Vagina (tissue), 2 donors: ENCODE results near the gene CHRD. TPM values are rescaled to one million over a fixed set of nuclear protein-coding genes. Genes with fewer than 3 reads are reported as not detected.

Source experiments
- DNase-seq, 2 donors: peaks; one replicate each; pipeline ENCODE4 v3.0.0-alpha.2; 2017; ENCODE audit errors: extremely low spot score in 2 of 2
- H3K27ac ChIP-seq: fragments of 200-600 bp; sonication (generic); one replicate; pipeline ENCODE4 v1.5.1; 2019
- H3K27me3 ChIP-seq: fragments of 200-600 bp; sonication (generic); one replicate; pipeline ENCODE4 v1.5.1; 2019
- H3K36me3 ChIP-seq, 2 donors: fragments of 200-600 bp; sonication (generic); one replicate each; pipeline ENCODE4 v1.5.1; 2017 to 2019
- H3K4me1 ChIP-seq: fragments of 200-600 bp; sonication (generic); one replicate; pipeline ENCODE4 v1.5.1; 2019
- H3K4me3 ChIP-seq, 2 donors: fragments of 200-600 bp; sonication (generic); 1 replicate in 1 of 2; 2 replicates in 1 of 2; pipeline ENCODE4 v1.5.1; 2016 to 2019
- H3K9me3 ChIP-seq: fragments of 200-600 bp; sonication (generic); one replicate; pipeline ENCODE4 v1.5.1; 2019
- CTCF ChIP-seq, 3 experiments: fragments of 450-650 bp in 2 of 3; fragments of 200-600 bp in 1 of 3; sonication (generic) in 1 of 3; IDR thresholded peaks; one replicate each; pipeline ENCODE4 v1.5.1; 2017 to 2019; ENCODE audit warnings: antibody characterized with exemption in 3 of 3, mild to moderate bottlenecking in 2 of 3, moderate library complexity in 2 of 3
- POLR2A ChIP-seq, 2 donors: fragments of 450-650 bp; IDR thresholded peaks; one replicate each; pipeline ENCODE4 v1.6.1; 2017; ENCODE audit warnings: antibody characterized with exemption in 2 of 2, mild to moderate bottlenecking in 2 of 2, moderate library complexity in 2 of 2
- POLR2AphosphoS5 ChIP-seq, 2 donors: sonication (generic); formaldehyde crosslinking; IDR thresholded peaks; one replicate each; pipeline ENCODE4 v1.9.0; 2017; ENCODE audit warnings: antibody characterized with exemption in 2 of 2, mild to moderate bottlenecking in 2 of 2, low read depth in 1 of 2; ENCODE audit not compliant: insufficient read depth in 1 of 2
- intact Hi-C: fragments of 100-400 bp; cut with DNase I; formaldehyde crosslinking; loops from one replicate; pipeline ENCODE4 v1.15.1; 2023
- total RNA-seq: library from RNA; depleted of rRNA; stranded (reverse); fragments of >200 nt; gene quantifications from one replicate; pipeline ENCODE4 v1.2.3, GENCODE V29; 2016

CHRD gene
- total RNA-seq, 1 donor from 2014 or later = 32.7 TPM

DNA sequence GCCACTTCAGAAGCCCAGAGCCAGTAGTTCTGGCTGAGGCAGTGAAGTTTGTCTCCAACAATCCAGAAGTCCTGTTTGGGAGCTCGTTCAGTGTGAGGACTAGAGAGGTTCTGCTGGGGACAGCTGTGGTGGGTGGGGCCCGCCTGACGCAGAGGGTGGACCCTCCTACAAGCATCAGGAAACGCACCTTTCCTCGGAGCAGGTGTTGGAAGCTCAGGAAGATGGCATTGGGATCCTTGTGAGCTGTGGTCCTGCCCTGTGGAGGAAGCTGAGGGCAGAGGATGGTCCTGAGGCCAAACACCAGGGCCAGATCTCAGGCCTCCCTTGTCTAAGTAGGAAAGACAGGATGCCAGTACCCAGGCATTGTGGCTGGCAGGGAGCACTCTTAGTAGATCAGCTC is 6.9 kb upstream of the CHRD start:
- H3K27ac ChIP-seq = peak overlapping the region; percentile 67
- no peaks in the 10 kb centered on the region for H3K9me3 ChIP-seq
- TF ChIP-seq POLR2AphosphoS5 (IDR thresholded peaks at IDR 0.05; ENCODE audit: insufficient read depth in 1 of 2, low read depth in 1 of 2) (no peak), POLR2A (IDR thresholded peaks at IDR 0.05) (no peak)
- no peak for DNase-seq
- peaks cover 0 to 4% of the 10 kb centered on the region in 2 donors for H3K36me3 ChIP-seq
- no peaks in the 10 kb centered on the region for H3K27me3 ChIP-seq
- intact Hi-C loops = loop anchor here (10.0 kb wide), 1 partner anchor 142 kb away; no protein-coding TSS in a partner anchor
- no peak overlapping the region for H3K4me3 ChIP-seq
- peaks cover 42% of the 10 kb centered on the region for H3K4me1 ChIP-seq

DNA sequence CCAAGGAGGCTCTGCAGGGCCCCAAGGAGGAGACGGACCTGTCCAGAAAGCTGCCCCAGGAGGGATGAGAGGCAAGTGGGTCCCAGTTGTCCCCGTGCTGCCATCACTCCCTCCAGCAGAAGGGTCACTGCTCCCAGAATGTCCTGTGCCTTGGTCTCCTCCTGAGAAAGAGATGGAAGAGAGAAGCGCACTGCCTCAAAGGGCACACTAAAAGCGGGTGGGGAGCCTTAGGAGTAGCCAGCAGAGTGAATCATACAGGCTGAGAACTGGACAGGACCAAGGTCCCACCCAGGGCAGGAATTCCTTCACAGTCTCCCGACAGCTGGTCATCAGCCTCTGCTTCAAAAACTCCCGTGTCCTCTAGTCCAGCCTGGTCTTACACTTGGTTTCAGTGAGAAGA is 6.4 kb upstream of the CHRD start:
- H3K27me3 ChIP-seq = no peaks in the 10 kb centered on the region
- H3K36me3 ChIP-seq = no peaks in the 10 kb centered on the region
- TF ChIP-seq CTCF (IDR thresholded peaks at IDR 0.05) = no peak
- TF ChIP-seq POLR2AphosphoS5 (IDR thresholded peaks at IDR 0.05; ENCODE audit: insufficient read depth in 1 of 2, low read depth in 1 of 2) = no peak
- no peak for TF ChIP-seq POLR2A (IDR thresholded peaks at IDR 0.05)
- H3K9me3 ChIP-seq = no peaks in the 10 kb centered on the region
- intact Hi-C loops = loop anchor here (10.0 kb wide), 1 partner anchor 141 kb away; no protein-coding TSS in a partner anchor
- H3K27ac ChIP-seq = peak overlapping the region; percentile 67
- no peak overlapping the region for H3K4me3 ChIP-seq
- no peak for DNase-seq
- H3K4me1 ChIP-seq = peaks cover 45% of the 10 kb centered on the region

DNA sequence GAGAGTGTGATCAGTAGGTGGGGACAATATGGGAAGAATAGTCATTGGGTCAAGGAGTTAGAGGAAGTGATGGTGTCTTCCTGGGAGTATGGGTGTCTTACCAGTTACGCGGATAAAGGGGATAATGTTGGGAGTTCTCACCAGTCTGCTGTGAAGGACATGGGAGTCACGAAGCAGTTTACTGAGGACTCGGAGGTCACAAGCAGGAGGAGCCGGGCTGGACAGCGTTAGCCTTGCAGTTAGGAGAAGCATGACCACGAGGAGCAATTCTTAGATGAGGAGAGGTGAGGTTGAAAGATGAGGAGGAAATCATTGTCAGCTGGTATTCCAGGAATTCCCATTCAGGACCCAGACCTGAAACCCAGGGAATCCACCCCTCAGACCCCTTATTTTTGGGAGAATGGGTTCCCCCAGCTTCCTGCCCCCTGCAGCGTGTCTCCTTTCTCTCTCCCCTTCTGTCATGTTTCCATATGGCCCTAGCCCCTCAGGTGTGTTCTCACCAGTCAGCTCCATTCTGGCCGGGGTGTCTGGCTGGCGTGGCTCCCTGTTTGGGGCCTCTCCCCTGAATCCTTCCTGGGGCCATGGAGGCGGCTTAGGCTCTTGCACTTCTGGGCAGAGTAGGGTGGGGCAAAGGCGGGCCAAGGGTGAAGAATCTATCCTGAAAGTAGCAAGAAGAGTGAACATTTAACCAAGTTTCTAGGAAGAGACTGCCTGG is 4.0 kb upstream of the CHRD start:
- H3K27ac ChIP-seq = no peak overlapping the region
- H3K36me3 ChIP-seq = no peaks in the 10 kb centered on the region
- H3K4me3 ChIP-seq = no peak overlapping the region
- intact Hi-C loops = loop anchor here (10.0 kb wide), 1 partner anchor 139 kb away; no protein-coding TSS in a partner anchor
- H3K4me1 ChIP-seq = peaks cover 47% of the 10 kb centered on the region
- H3K9me3 ChIP-seq = no peaks in the 10 kb centered on the region
- no peak for DNase-seq
- TF ChIP-seq POLR2A (IDR thresholded peaks at IDR 0.05) (no peak), CTCF (IDR thresholded peaks at IDR 0.05) (no peak), POLR2AphosphoS5 (IDR thresholded peaks at IDR 0.05; ENCODE audit: insufficient read depth in 1 of 2, low read depth in 1 of 2) (no peak)
- no peaks in the 10 kb centered on the region for H3K27me3 ChIP-seq

DNA sequence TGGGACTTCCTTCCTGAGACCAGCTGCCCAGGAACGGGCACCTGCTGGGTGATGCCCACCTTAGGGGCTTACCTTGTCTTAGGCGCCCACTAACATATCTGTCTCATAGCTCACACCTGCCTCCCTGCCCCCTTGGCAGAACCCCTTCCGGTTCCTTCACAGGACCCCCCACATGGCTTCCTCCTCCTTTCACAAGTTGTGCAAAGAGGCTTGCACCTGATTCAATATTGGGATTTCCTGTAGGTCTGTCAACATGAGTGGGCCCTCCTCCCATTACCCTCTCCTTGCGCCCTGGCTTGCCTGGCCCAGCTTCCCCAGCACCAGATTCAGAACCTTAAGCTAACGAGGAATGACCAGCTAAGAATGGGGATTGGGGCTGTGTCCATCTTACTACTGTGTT is 2.5 kb upstream of the CHRD start:
- H3K4me1 ChIP-seq = peaks cover 47% of the 10 kb centered on the region
- no peak for TF ChIP-seq POLR2A (IDR thresholded peaks at IDR 0.05)
- no peak for TF ChIP-seq CTCF (IDR thresholded peaks at IDR 0.05)
- TF ChIP-seq POLR2AphosphoS5 (IDR thresholded peaks at IDR 0.05; ENCODE audit: insufficient read depth in 1 of 2, low read depth in 1 of 2) = no peak
- no peak overlapping the region for H3K4me3 ChIP-seq
- no peaks in the 10 kb centered on the region for H3K36me3 ChIP-seq
- H3K9me3 ChIP-seq = no peaks in the 10 kb centered on the region
- intact Hi-C loops = loop anchor here (10.0 kb wide), 1 partner anchor 137 kb away; no protein-coding TSS in a partner anchor
- DNase-seq = no peak
- peak overlapping the region; percentile 91 for H3K27ac ChIP-seq
- H3K27me3 ChIP-seq = no peaks in the 10 kb centered on the region

GRCh38 chr3:184377882-184378445 is 1.9 kb upstream of the CHRD start, which contains the start of gene THPO:
Gene THPO (minus strand): TSS chr3:184378207. CDS start chr3:184376259, 1,948 bp downstream.
- peaks cover 43% of the 10 kb centered on the region for H3K4me1 ChIP-seq
- H3K9me3 ChIP-seq = no peaks in the 10 kb centered on the region
- DNase-seq = no peak
- no peaks in the 10 kb centered on the region for H3K36me3 ChIP-seq
- no peak for TF ChIP-seq CTCF (IDR thresholded peaks at IDR 0.05)
- TF ChIP-seq POLR2AphosphoS5 (IDR thresholded peaks at IDR 0.05; ENCODE audit: insufficient read depth in 1 of 2, low read depth in 1 of 2) = no peak
- no peak for TF ChIP-seq POLR2A (IDR thresholded peaks at IDR 0.05)
- peak within 1 kb of the TSS; percentile 44 to 89 for H3K4me3 ChIP-seq
- H3K27ac ChIP-seq = peak within 1 kb of the TSS; percentile 91
- H3K27me3 ChIP-seq = no peaks in the 10 kb centered on the region
- intact Hi-C loops = loop anchor here (10.0 kb wide), 1 partner anchor 137 kb away; no protein-coding TSS in a partner anchor
